Colon (tissue), 2 donors: ENCODE results near the gene TBC1D3I.
"Not testable (repeated sequence)": the region's sequence is repeated elsewhere in the genome, so short reads cannot be mapped to it uniquely, and the experiment has no call there.

Experiments used
- FAIRE-seq: peaks from 2 replicates; lab custom pipeline; 2012; peaks lifted over from hg19 to GRCh38; lab: Jason Lieb, UNC
- donor health status: control.
- donor health status: control.

TBC1D3I gene

DNA sequence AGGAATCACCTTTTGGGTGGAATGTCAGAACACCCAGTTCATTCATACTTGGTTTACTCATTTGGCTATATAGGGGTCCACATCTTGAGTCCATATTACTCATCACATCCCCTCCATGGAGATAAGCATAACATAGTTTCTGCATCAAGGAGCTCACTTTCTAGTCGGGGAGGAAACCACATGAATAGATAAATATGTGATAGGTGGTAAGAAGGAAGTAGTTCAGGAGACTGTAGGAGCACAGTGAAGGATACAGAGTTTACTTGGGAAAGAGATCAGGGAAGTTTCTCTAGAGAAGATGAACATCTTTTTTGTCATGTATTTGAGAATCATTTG lies 57.9 kb downstream of the TBC1D3I start:
- not testable (repeated sequence) for FAIRE-seq

DNA sequence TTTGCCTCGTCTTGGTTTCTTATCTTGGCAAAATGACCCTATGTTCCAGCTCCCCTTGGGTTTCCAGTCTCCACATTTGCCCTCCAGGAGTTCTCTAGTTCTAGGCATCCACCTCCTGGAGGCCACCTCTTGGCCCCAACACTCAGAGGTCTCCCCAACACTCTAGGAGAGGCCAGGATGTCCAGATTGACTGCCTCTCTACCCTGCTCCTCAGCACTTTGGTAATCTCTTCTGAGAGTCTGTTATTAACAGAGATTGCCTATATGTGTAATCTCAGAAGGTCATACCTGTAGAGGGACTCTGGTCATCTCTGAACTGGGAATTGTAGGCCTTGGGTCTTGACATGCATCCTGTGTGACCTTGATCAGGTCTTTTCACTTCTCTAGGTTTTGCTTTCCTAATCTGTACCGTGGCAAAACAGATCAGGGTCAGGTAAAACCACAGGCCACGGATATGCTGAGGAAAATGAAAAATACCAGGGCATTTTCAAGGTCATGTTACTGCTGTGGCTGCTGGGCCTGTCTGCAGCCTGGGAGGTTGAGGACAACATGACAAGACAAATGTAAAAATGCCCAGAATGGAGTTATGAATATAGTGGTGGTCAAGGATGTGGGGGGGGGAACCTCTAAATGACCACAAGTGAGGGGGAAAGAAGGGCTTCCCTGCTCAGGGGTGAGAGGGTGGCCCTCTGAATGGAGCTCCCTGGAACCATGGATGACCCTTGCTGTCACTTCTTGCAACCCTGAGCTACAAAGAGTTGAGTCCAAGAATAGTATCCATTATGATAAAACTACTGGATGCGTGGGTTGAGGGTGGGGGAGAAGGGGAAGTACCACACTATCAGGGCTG lies 58.5 kb downstream of the TBC1D3I start:
- FAIRE-seq, result no peak

DNA sequence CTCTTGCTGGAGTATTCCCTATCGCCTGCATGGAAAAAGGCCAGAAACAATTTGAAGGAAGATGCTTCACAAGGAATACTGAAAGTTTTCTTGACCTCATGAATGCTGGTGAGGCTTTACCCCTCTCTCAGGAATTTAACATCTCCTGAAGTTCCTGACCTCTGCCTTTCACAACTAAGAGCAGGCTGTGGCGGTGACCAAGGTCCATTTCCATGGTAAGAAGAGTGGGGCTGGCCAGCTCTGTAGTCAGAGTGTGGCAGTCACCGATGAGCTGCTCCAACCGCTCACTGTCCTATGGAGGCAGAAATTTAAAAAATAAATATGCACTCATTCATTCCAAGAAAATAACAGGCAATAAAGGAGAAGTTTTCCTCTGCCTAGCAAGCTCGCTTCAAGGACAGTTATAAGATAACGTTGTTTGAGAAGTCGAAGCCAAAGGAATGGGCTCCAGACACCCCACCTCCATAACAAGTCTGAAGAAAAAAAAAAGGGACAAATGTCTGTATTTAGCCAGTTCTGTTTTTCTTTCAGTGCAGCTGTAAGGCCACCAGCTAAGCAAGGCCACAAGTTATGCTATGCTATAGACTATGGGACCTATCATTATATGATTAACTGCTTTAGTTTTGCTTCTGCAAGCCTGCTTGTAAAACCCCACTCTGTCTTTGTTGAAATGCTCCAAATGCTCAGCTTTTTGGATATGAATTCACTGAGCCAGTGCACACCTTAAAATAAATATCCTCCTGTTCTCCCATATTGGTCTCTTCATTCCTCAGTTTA lies 59.5 kb downstream of the TBC1D3I start:
- no peak for FAIRE-seq
